GM12878 (cell line): Measurements from ENCODE around the gene TPR. TPM values are rescaled to one million over a fixed set of nuclear protein-coding genes. Genes with fewer than 3 reads are reported as not detected.

ENCODE experiments used
- ATAC-seq: fragments of 200-7000 bp; cut with Tn5 transposase; 3 replicates; pipeline ENCODE4 v1.9.1; 2020; ENCODE audit warnings: mild to moderate bottlenecking, moderate library complexity
- BruUV-seq: library from RNA; stranded (reverse); fragments of 400-500 nt; replicated peaks from 2 replicates; lab custom pipeline; 2021; lab: Mats Ljungman, UMichigan
- CTCF ChIA-PET: fragments of 300-600 bp; sonication (Branson Sonifier 250); formaldehyde crosslinking; extraction: SDS; loops from one replicate; lab custom pipeline; 2021; ENCODE audit warnings: inconsistent platforms; lab: Yijun Ruan, JAX
- POLR2A ChIA-PET: fragments of 350-600 bp; formaldehyde crosslinking; extraction: SDS; loops from one replicate; lab custom pipeline; 2021; ENCODE audit warnings: inconsistent platforms; lab: Charles Lee
- RAD21 ChIA-PET: fragments of 300-600 bp; sonication (Branson Sonifier 250); formaldehyde crosslinking; loops from one replicate; lab custom pipeline; 2023; ENCODE audit warnings: antibody characterized with exemption; ENCODE audit not compliant: unreplicated experiment; lab: Charles Lee
- SMC1A ChIA-PET: fragments of 300-600 bp; sonication (Branson Sonifier 250); formaldehyde crosslinking; loops from one replicate; lab custom pipeline; 2023; ENCODE audit not compliant: unreplicated experiment, uncharacterized antibody; lab: Charles Lee
- DNase-seq: peaks from one replicate; pipeline ENCODE4 v3.0.0-alpha.2; 2011; ENCODE audit warnings: low read depth, low spot score
- FAIRE-seq: peaks from 3 replicates; lab custom pipeline; 2011; peaks lifted over from hg19 to GRCh38; lab: Jason Lieb, UNC
- H2AFZ ChIP-seq: 2 replicates; pipeline ENCODE4 v1.6.0; 2011; ENCODE audit warnings: low read depth, low read length, control low read depth; ENCODE audit not compliant: control insufficient read depth
- H3K27ac ChIP-seq: 2 replicates; pipeline ENCODE4 v1.5.1; 2011; ENCODE audit warnings: control low read depth; ENCODE audit not compliant: control insufficient read depth, insufficient read depth
- H3K27me3 ChIP-seq, 2 experiments: replicated peaks in 1 of 2; 2 replicates each; pipeline versions ENCODE4 v1.6.0 to v1.6.1; 2011; ENCODE audit warnings: low read length in 1 of 2; ENCODE audit not compliant: control insufficient read depth in 2 of 2, insufficient read depth in 2 of 2
- H3K36me3 ChIP-seq, 2 experiments: 2 replicates each; pipeline ENCODE4 v1.5.1; 2011; ENCODE audit warnings: low read length in 1 of 2; ENCODE audit not compliant: control insufficient read depth in 2 of 2, insufficient read depth in 2 of 2
- H3K4me1 ChIP-seq: 2 replicates; pipeline ENCODE4 v1.6.1; 2011; ENCODE audit warnings: mild to moderate bottlenecking, low read length, moderate library complexity, mixed read lengths; ENCODE audit not compliant: control insufficient read depth, insufficient read depth
- H3K4me2 ChIP-seq: 2 replicates; pipeline ENCODE4 v1.6.0; 2011; ENCODE audit warnings: control low read depth; ENCODE audit not compliant: control insufficient read depth, insufficient read depth
- H3K4me3 ChIP-seq: fragments of 200-600 bp; sonication (generic); 2 replicates; pipeline ENCODE4 v1.5.1; 2016
- H3K79me2 ChIP-seq: 2 replicates; pipeline ENCODE4 v1.6.0; 2011; ENCODE audit warnings: low read length; ENCODE audit not compliant: control insufficient read depth, insufficient read depth
- H3K9ac ChIP-seq: 2 replicates; pipeline ENCODE4 v1.8.0; 2011; ENCODE audit warnings: low read length, control low read depth, mixed read lengths; ENCODE audit not compliant: control insufficient read depth, insufficient read depth
- H3K9me3 ChIP-seq: replicated peaks from 3 replicates; pipeline ENCODE4 v1.5.1; 2011; ENCODE audit warnings: mild to moderate bottlenecking, low read length; ENCODE audit not compliant: control insufficient read depth, insufficient read depth
- H4K20me1 ChIP-seq: 2 replicates; pipeline ENCODE4 v1.6.0; 2011; ENCODE audit not compliant: control insufficient read depth, insufficient read depth
- ASH2L ChIP-seq: fragments of 300-600, 200-600 bp; sonication (generic); IDR thresholded peaks from 2 replicates; pipeline ENCODE4 v1.6.1; 2017; ENCODE audit warnings: low read depth, mild to moderate bottlenecking, borderline replicate concordance
- ATF3 ChIP-seq: IDR thresholded peaks from 2 replicates; pipeline ENCODE4 v1.6.1; 2011; ENCODE audit warnings: low read depth, mild to moderate bottlenecking, low read length, moderate library complexity, borderline replicate concordance; ENCODE audit errors: extremely low read depth
- BACH1 ChIP-seq: fragments of 450-650 bp; IDR thresholded peaks from 2 replicates; pipeline ENCODE4 v1.6.1; 2017; ENCODE audit warnings: mild to moderate bottlenecking, borderline replicate concordance
- BCL11A ChIP-seq: IDR thresholded peaks from 2 replicates; pipeline ENCODE4 v1.6.1; 2011; ENCODE audit warnings: low read depth, low read length
- CBFB ChIP-seq: IDR thresholded peaks from 2 replicates; pipeline ENCODE4 v1.6.1; 2016; ENCODE audit warnings: antibody characterized with exemption, low read depth
- ETV6 ChIP-seq, 2 experiments: fragments of 450-650 bp in 1 of 2; IDR thresholded peaks in 1 of 2; conservative IDR thresholded peaks in 1 of 2; 2 replicates each; pipeline ENCODE4 v1.6.1; 2014; ENCODE audit warnings: antibody characterized with exemption in 1 of 2, borderline replicate concordance in 1 of 2, low read depth in 1 of 2, mild to moderate bottlenecking in 1 of 2, moderate library complexity in 1 of 2
- HSF1 ChIP-seq: fragments of 150-350 bp; IDR thresholded peaks from 2 replicates; pipeline ENCODE4 v1.6.1; 2014; ENCODE audit warnings: mild to moderate bottlenecking, low read depth, low read length
- JUND ChIP-seq: IDR thresholded peaks from 2 replicates; pipeline ENCODE4 v1.6.1; 2012; ENCODE audit warnings: low read depth, mild to moderate bottlenecking, low read length, improper control_type of control experiment, moderate library complexity
- PAX8 ChIP-seq: fragments of 450-650 bp; IDR thresholded peaks from 2 replicates; pipeline ENCODE4 v1.6.1; 2017; ENCODE audit warnings: mild to moderate bottlenecking, moderate library complexity
- POLR2AphosphoS5 ChIP-seq: IDR thresholded peaks from 2 replicates; pipeline ENCODE4 v1.6.1; 2011; ENCODE audit warnings: mild to moderate bottlenecking, low read length, inconsistent platforms
- SMAD5 ChIP-seq: IDR thresholded peaks from 2 replicates; pipeline ENCODE4 v1.6.1; 2016; ENCODE audit warnings: antibody characterized with exemption, low read depth
- WGBS: methylation state at CpG from one replicate; pipeline ENCODE4 v1.1.6; 2016; ENCODE audit warnings: low lambda C conversion rate; ENCODE audit not compliant: insufficient replicate concordance, insufficient coverage; ENCODE audit errors: missing lambda C conversion rate; 5-methylcytosine and 5-hydroxymethylcytosine counted together
- in situ Hi-C: fragments of 300-500 bp; cut with MboI; formaldehyde crosslinking; loops from 9 replicates; pipeline ENCODE4 v1.14.3; 2018; ENCODE audit warnings: mixed read lengths
- intact Hi-C: fragments of 100-400 bp; cut with micrococcal nuclease; formaldehyde crosslinking; loops from one replicate; pipeline ENCODE4 v1.14.2; 2022; ENCODE audit not compliant: unreplicated experiment
- polyA plus RNA-seq, 11 experiments: library from polyadenylated mRNA; depleted of rRNA in 4 of 11; unstranded in 6 of 11; stranded (reverse) in 5 of 11; fragments of >200 nt; fragmentation: Nextera tagmentation in 4 of 11; fragmentation: Illumina TruSeq in 1 of 11; extraction: Ambion mirVana in 4 of 11; extraction: Trizol in 1 of 11; gene quantifications; 1 replicate in 1 of 11; 2 replicates in 10 of 11; pipeline versions ENCODE4 v1.2.1 to v1.2.3, GENCODE V29; 2011 to 2016; ENCODE audit warnings: inconsistent platforms in 2 of 11, missing spikeins in 2 of 11, low read depth in 1 of 11
- total RNA-seq, 4 experiments: library from RNA; depleted of rRNA in 3 of 4; stranded (reverse); fragments of >200 nt in 3 of 4; fragmentation: Illumina TruSeq in 1 of 4; extraction: Trizol in 1 of 4; gene quantifications; 2 replicates each; pipeline versions ENCODE4 v1.2.1 to v1.2.3, GENCODE V29; 2013 to 2021

Gene TPR
- total and polyA plus RNA-seq, 10 of the 15 experiments (the other 5 are each of a cell fraction or from before 2014, with no cell fraction given): 30.9 to 122 (median 92.2) TPM

- H3K79me2 ChIP-seq: no peaks in the 10 kb centered on the region
- intact Hi-C loops (no loop called here), in situ Hi-C loops (no loop called here)
- no peaks in the 10 kb centered on the region for H4K20me1 ChIP-seq
- H2AFZ ChIP-seq: no peak overlapping the region
- ChIA-PET CTCF (interaction anchor here (2.3 kb wide), 1 partner anchor 10 kb away, joined by 5 read pairs; no protein-coding TSS in a partner anchor), POLR2A (no interaction called here), SMC1A (no interaction called here), RAD21 (interaction anchor here (1.3 kb wide), 1 partner anchor 9 kb away, joined by 4 read pairs; no protein-coding TSS in a partner anchor)
- H3K4me1 ChIP-seq: no peaks in the 10 kb centered on the region
- H3K9me3 ChIP-seq: no peaks in the 10 kb centered on the region
- H3K27me3 ChIP-seq: no peaks in the 10 kb centered on the region
- H3K4me3 ChIP-seq: no peak overlapping the region
- TF ChIP-seq ETV6 (conservative IDR thresholded peaks at IDR 0.05 in 1 of 2, IDR thresholded peaks at IDR 0.05 in 1 of 2; ENCODE audit: borderline replicate concordance in 1 of 2, low read depth in 1 of 2) (no peak), JUND (no peak), ASH2L (no peak), HSF1 (no peak), SMAD5 (no peak), BCL11A (no peak), POLR2AphosphoS5 (no peak), CBFB (no peak), BACH1 (no peak), PAX8 (no peak), ATF3 (no peak)
- ATAC-seq: no peak; the same call in 2 of the 3 replicates
- no peaks in the 10 kb centered on the region for H3K36me3 ChIP-seq
- no peak for FAIRE-seq
- no peak for DNase-seq
- no peak overlapping the region for H3K27ac ChIP-seq
- no peak overlapping the region for H3K4me2 ChIP-seq
- H3K9ac ChIP-seq: no peak overlapping the region
- WGBS: 75% methylated on average over 8 of the region's 8 CpGs
- no TSS peak for BruUV-seq
Observed at GRCh38 chr1:186282466-186282865, 92.6 kb downstream of the TPR start.
